ENCODE results near the gene AMZ1. TPM values are rescaled to one million over a fixed set of nuclear protein-coding genes. Genes with fewer than 3 reads are reported as not detected.
"Not testable (repeated sequence)": the region's sequence is repeated elsewhere in the genome, so short reads cannot be mapped to it uniquely, and the experiment has no call there.

The AMZ1 gene
- total RNA-seq, 4 donors from 2014 or later: 0.35 to 4.6 (median 4.4) TPM; not detected in 1

DNA sequence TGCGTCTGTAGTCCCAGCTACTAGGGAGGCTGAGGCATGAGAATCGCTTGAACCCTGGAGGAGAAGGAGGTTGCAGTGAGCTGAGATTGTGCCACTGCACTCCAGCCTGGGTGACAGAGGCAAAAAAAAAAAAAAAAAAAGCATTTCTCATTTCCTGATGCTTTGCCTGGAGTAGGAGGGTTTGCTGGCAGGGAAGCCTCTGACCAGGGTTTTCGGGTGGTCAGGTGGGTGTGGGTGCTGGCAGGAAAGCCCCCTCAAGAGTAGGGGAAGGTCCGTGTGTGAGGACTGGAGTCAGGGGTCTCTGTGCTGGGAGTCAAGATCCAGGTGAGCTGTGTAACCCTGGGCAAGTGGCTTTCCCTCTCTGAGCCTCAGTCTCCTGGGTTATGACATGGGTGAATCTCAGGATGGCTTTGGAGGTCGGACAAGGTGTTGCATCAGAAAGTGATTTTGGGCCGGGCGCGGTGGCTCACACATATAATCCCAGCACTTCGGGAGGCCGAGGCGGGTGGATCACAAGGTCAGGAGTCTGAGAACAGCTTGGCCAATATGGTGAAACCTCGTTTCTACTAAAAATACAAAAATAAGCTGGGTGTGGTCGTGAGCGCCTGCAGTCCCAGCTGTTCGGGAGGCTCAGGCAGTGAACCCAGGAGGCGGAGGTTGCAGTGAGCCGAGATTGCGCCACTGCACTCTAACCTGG, 3.2 kb downstream of the AMZ1 start:
- no peaks in the 10 kb centered on the region for H3K27me3 ChIP-seq
- DNase-seq: no peak
- TF ChIP-seq, protein P1, sequence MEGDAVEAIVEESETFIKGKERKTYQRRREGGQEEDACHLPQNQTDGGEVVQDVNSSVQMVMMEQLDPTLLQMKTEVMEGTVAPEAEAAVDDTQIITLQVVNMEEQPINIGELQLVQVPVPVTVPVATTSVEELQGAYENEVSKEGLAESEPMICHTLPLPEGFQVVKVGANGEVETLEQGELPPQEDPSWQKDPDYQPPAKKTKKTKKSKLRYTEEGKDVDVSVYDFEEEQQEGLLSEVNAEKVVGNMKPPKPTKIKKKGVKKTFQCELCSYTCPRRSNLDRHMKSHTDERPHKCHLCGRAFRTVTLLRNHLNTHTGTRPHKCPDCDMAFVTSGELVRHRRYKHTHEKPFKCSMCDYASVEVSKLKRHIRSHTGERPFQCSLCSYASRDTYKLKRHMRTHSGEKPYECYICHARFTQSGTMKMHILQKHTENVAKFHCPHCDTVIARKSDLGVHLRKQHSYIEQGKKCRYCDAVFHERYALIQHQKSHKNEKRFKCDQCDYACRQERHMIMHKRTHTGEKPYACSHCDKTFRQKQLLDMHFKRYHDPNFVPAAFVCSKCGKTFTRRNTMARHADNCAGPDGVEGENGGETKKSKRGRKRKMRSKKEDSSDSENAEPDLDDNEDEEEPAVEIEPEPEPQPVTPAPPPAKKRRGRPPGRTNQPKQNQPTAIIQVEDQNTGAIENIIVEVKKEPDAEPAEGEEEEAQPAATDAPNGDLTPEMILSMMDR (IDR thresholded peaks at IDR 0.05): no peak
- no peak for TF ChIP-seq POLR2A (IDR thresholded peaks at IDR 0.05)
- H3K27ac ChIP-seq: no peak overlapping the region
- no peaks in the 10 kb centered on the region for H3K36me3 ChIP-seq
- H3K4me3 ChIP-seq: no peak overlapping the region
- no peaks in the 10 kb centered on the region for H3K9me3 ChIP-seq
- peaks cover 0 to 11% of the 10 kb centered on the region in 2 donors for H3K4me1 ChIP-seq
- intact Hi-C loops (cut with DNase I; ENCODE audit: low total_unique reads): no loop called here

DNA sequence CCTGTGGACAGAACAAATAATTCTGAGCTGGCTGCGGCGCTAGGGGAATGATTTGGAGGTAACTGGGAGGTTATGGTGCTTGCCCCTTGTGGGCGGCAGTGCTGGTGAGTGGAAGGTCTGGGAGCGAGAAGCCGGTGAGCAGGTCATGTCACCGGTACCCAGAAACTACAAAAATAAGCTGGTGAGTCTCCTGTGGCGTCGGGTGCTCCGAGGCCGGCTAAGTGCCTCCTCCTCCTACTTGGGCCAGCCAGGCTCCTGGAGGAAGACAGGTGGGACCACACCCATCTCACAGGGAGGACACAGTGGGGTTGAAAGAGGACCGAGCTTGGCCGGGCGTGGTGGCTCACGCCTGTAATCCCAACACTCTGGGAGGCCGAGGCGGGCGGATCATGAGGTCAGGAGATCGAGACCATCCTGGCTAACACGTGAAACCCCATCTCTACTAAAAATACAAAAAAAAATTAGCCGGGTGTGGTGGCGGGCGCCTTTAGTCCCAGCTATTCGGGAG, 4.0 kb downstream of the AMZ1 start:
- H3K4me1 ChIP-seq: peaks cover 0 to 11% of the 10 kb centered on the region in 2 donors
- H3K27ac ChIP-seq; H3K4me3 ChIP-seq; DNase-seq; intact Hi-C loops (cut with DNase I; ENCODE audit: low total_unique reads); H3K36me3 ChIP-seq; H3K27me3 ChIP-seq; H3K9me3 ChIP-seq: not testable (repeated sequence)

DNA sequence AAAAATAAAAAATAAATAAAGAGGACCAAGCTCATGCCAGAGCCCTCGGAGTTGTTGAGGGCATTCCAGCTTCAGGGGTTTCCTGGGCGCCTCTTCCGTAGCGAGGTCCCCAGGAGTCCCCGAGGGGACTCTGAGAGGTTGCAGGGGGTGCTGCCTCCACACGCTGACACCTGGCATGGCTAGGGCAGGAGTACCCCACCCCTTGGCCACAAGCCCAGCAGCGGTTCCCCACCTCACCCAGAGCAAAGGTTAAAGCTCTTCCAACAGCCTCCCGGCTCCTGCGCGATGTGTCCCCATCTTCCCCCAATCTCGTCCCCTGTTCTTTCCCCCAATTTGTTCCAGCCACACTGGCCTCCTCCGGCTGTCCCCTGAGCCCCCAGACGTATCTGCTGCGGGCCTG, 4.5 kb downstream of the AMZ1 start:
- Histone ChIP-seq H3K4me1 (peaks cover 0 to 11% of the 10 kb centered on the region in 2 donors), H3K27me3 (no peaks in the 10 kb centered on the region), H3K9me3 (no peaks in the 10 kb centered on the region), H3K4me3 (no peak overlapping the region), H3K36me3 (no peaks in the 10 kb centered on the region), H3K27ac (no peak overlapping the region)
- no peak for DNase-seq
- intact Hi-C loops (cut with DNase I; ENCODE audit: low total_unique reads): no loop called here
- TF ChIP-seq, protein P1 (IDR thresholded peaks at IDR 0.05): no peak
- TF ChIP-seq POLR2A (IDR thresholded peaks at IDR 0.05): no peak

DNA sequence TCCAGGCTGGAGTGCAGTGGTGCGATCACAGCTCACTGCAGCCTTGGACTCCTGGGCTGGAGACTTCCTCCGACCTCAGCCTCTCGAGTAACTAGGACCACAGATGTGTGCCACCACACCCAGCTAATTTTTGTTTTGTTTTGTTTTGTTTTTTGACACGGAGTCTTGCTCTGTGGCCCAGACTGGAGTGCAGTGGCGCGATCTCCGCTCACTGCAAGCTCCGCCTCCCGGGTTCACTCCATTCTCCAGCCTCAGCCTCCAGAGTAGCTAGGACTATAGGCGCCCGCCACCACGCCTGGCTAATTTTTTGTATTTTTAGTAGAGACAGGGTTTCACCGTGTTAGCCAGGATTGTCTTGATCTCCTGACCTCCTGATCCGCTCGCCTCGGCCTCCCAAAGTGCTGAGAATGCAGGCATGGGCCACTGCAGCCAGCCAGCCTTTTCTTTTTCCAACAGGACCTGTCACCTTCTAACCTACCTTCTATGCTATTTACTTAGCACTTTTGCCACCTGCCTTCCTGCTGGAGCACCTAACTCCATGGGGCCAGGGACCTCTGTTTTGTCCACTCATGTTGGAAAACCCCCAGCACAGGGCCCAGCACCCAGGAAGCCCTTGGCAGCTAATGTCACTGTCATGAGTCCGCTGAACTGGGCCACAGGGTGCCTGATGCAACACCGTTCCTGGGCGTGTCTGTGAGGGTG, 5.6 kb downstream of the AMZ1 start:
- H3K4me3 ChIP-seq; H3K9me3 ChIP-seq; H3K4me1 ChIP-seq; H3K36me3 ChIP-seq; H3K27ac ChIP-seq; intact Hi-C loops (cut with DNase I; ENCODE audit: low total_unique reads); DNase-seq; H3K27me3 ChIP-seq: not testable (repeated sequence)

DNA sequence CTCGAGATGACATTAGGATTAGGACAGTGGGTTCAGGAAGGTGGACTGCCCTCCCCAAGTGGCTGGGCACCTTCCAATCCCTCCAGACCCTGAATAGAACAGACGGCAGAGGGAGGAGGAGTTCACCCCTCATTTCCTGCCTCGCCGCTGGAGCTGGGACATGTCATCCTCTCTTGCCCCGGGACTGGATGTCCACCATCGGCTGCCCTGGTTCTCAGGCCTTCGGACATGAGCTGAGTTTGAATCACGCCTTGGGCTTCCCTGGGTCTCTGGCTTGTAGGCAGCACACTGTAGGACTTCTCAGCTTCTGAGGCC, 6.1 kb downstream of the AMZ1 start:
- H3K27me3 ChIP-seq; H3K36me3 ChIP-seq; DNase-seq; H3K4me1 ChIP-seq; intact Hi-C loops (cut with DNase I; ENCODE audit: low total_unique reads); H3K4me3 ChIP-seq; H3K27ac ChIP-seq; H3K9me3 ChIP-seq: not testable (repeated sequence)

DNA sequence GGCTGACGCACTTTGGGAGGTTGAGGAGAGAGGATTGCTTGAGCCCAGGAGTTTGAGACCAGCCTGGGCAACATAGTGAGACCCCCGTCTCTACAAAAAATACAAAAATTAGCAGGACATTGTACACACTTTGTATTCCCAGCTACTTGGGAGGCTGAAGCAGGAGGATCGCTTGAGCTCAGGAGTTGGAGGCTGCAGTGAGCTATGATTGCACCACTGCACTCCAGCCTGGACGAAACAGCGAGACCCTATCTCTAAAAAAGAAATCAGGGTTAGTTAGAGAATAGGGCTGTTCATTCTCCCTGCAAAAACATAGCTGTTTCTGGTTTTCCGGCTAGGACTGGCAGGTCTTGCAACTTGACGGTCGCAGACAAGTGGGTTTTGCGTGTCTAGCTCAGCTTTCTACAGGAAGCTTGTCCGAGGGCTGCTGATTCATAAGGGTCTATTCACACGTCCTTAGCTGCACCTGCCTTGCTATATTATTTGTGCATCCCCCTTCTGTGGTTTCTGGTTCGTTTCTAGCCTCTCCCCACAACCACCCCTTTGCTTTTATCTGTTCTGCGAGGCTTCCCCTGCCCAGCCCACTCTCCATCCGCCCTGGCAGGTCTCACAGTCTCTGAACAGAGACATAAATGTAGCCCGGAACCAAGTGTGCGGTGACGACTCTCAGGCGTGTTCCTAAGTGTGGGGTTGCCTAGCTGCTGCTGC, 10.7 kb downstream of the AMZ1 start:
- Histone ChIP-seq H3K4me3 (no peak overlapping the region), H3K9me3 (no peaks in the 10 kb centered on the region), H3K27ac (no peak overlapping the region), H3K27me3 (no peaks in the 10 kb centered on the region), H3K36me3 (no peaks in the 10 kb centered on the region), H3K4me1 (no peaks in the 10 kb centered on the region)
- TF ChIP-seq POLR2A (IDR thresholded peaks at IDR 0.05): no peak
- TF ChIP-seq, protein P1 (IDR thresholded peaks at IDR 0.05): no peak
- no peak for DNase-seq
- intact Hi-C loops (cut with DNase I; ENCODE audit: low total_unique reads): no loop called here
